ELR (cell line): ENCODE data around the gene CRY2.

Source experiments
- DNase-seq: peaks from one replicate; pipeline ENCODE4 v3.0.0-alpha.2; 2015; ENCODE audit warnings: low read depth

The CRY2 gene

DNA sequence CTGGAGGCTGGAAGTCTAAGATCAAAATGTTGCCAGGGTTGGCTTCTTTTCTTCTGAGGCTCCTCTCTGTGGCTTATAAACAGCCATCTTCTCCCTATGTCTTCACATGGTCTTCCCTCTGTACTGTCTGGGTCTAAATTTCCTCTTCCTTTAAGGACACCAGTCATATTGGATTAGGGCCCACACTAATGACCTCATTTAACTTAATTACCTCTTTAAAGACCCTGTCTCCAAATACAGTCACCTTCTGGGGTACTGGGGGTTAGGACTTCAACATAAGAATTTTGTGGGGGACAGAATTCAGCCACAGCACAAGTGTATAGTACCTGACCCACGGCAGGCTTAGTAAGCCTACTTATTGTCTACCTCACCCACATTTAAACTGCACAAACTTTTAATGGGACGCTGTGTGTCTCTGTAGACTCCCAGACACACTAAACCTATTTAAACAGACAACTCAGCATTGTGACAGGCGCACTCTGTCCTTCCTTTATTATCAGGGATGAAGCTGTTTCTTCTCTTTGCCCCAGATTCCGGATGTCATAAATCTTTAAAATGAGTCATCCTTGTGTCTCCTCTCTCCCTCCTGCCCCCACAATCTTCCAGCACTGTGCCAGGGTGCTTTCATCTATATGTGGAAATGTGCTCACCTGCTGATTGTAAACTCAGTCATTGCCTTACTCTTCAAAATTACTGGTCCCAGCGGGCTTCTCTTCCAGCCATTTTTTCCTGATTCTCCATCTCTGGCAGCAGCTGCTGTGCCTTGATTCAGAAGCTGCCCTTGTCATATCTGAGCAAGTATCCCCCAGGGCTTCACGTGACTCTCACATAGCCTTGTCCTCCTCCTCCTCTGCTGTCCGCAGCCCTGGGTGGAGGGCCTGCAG is 32.8 kb downstream of the CRY2 start:
- peak; percentile 75 for DNase-seq

DNA sequence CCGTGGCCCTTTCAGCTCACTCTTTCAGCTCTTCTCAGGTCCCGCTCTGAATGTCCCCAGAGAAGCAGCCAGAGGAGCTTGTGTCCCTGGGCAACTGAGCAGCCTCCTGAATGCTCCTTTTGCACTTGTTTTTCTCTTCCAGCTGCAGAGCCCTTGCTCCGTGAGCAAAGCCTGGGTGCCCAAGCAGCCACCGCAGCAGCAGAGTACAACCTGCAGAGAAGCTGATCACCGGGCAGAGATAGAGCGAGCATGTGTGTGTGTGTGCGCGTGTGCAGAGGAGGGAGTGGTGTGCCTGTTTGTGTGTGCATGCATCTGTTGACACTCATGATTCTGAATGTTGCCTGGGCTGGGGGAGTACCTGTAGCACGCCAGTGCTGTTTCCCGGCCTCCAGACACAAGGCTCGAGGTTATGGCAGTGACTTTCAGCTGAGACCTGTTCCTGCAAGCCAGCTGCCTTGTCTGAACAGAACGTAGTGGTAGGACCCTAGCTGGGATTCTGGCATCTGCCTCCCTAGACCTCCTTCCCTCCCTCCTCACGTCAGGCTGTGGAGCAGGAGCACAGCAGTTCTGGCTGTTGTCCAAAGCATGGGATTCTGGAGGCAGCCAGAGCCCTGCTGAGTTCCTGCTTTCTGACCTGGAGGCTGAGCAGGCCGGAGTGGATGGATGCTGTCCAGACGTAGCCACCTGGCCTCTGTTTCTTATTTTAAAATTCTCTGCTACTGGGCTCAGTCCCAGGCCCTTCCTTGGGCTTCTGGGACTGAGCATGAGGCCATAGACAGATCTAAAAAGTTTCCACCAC is 33.7 kb downstream of the CRY2 start:
- DNase-seq, result no peak

- DNase-seq, result peak; percentile 12
Measured at GRCh38 chr11:45881708-45882368, 34.6 kb downstream of the CRY2 start.

DNA sequence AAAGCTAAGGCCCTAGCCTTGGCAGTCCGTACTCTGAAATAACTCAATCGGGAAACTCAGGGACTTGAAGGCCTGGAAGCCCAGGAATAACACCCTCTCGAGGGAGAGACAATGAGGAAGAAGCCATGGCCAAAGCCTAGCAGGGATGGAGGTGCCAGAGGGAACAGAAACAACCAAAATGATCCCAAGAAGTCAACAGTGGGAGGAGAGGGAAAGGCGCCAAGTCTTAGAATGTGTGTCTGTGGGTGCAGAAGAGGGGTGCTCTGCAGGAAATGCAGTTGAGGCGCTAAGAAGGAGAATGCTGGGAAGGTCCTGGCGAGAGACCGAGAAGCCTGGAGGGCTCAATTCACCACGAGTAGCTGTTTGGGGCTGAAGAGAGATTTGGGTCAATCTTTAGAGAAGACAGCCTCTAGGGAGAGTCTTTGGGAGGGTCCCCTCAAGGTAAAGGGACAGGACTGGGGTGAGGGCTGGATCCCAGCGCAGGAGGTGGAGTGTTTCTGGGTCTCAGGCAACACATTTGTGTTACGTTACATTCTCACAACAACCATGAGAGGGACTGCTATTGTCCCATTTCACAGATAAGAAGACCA is 37.4 kb downstream of the CRY2 start:
- DNase-seq, result no peak

DNA sequence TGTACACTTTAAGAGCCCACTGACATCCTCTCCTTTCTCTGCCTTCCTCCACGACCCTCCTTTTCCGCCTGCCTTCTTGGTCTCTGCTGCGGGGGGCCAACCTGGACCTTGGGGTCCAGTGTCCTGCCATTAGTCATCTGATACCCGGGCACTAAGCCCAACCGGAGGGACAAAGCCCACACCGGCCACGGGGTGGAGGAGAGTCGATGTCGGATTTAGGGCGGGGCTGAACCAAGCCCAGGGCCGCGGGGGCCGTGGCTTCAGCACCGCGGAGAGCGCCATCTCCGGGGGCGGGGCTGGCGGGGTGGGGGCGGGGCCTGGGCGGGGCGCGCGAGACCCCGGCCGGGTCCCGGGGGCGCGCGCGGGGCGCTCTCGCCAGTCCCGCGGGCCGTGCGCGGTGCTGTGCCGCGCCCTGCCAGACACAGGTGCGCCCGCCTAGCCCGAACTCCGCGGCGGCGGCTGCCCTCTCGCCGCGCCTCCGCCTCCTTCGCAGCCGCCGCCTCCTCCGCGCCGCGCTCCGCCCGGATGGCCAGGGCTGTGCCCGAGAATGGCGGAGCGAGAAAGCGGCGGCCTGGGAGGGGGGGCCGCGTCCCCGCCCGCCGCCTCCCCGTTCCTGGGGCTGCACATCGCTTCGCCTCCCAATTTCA is 38.1 kb downstream of the CRY2 start, which contains the start of gene MAPK8IP1:
TSS of gene MAPK8IP1 (plus strand) at position 378 of the 647 bp plus-strand sequence. CDS start at position 548, 170 bp downstream.
- DNase-seq, result peak; percentile 55

- DNase-seq, result no peak
Measured at GRCh38 chr11:45885921-45886721, 38.8 kb downstream of the CRY2 start.

- DNase-seq, result no peak
Measured at GRCh38 chr11:45886816-45887520, 39.7 kb downstream of the CRY2 start.

DNA sequence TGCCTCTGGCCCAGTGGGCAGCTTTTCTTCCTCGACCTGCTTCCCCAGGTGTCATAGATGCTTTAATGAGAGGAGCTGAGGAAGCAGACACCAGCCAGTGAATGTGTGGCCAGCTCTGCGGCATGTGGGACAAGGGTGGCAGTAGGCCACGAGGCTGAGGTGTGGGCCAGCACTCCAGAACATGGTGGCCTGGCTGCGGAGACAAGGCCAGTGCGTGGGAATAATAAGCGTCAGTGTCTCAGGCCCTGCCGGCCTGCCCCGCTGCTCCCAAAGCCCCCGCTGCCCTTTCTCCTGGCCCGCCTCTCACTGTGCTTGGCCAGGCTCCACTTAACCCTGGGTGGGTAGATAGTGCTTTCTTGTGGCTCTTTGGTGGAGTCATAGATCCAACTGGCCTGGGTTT is 40.3 kb downstream of the CRY2 start:
- DNase-seq, result no peak

GRCh38 chr11:45889555-45889954 is 42.3 kb downstream of the CRY2 start:
- DNase-seq, result no peak

DNA sequence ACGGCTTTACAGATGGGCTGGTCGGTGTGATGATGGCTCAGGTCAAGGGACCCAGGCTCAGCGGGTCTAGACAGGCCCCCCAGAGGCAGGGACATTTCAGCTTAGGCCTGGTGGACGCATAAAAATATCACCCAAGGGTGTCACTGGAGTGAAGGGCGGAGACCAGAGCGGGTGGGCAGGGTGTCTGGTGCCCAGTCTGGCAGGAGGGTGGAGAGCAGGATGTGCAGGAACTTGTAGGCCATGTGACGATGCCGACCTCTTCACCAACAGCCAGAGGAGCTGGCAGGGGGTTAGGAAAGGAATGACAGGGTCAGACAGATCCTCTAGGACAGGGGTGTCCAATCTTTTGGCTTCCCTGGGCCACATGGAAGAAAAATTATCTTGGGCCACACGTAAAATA is 42.7 kb downstream of the CRY2 start:
- no peak for DNase-seq

- no peak for DNase-seq
Measured at GRCh38 chr11:45890886-45891550, 43.7 kb downstream of the CRY2 start.

GRCh38 chr11:45892856-45893255 is 45.6 kb downstream of the CRY2 start:
- DNase-seq, result no peak

DNA sequence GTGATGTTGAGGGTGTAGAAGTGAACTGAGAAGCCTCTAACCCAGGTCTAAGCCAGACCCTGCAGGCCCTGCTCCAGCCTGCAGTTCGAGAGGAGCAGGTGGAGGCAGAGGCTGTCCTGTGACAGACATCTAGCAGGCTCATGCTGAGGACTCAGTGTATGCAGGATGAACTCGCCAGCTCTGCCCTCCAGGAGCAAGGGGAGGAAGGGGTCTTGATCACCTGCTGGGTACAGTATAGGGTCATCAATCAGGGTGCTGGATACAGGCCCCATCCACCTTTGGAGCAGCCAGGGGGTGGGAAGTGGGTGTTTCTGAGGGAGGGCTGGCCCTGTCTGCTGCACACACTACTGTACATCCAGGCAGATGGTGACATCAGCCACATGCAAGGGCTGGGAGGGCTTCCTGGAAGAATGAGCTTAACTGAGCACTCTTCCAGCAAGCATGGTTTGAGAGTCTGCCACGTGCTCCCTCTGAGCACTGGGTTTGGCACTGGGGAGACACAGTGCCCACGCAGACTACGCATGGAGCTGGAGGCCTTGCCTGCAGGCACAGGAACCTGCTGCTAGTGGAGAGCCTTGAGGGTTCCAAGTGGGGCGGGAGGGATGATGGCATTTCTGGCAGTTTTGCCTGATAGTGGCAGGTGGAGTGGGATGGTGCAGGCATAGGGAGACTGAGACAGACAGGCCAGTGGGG is 47.4 kb downstream of the CRY2 start:
- DNase-seq, result no peak

DNA sequence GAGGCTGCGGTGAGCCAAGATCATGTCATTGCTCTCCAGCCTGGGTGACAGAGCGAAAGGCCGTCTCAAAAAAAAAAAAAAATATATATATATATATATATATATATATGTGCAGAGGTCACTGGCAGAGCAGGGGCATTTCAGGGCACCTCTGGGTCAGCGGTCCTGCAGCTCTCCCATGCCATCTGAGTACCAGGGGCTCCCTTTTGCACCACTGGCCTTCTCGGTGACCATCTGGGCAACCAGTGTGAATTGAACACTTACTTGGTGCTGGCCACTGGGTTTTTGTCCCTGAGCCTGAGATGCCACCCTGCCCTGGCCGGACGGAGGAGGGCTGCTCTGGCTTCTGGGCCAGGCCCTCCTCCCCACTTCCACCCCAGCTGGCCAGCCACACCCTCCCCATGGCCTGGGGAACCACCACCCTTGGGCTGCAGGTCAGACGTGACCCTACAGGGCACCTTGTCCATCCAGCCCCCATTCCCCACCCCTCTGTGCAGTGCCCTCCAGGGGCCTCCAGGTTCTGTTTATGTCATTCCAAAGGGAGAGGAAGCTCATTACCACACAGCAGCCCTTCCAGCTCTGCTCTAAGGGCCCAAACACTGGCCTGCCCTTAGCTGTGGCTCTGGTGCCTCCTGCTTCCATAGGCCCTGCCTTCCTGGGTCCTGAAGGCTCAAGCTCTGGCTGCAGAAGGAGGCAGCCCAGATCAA is 48.4 kb downstream of the CRY2 start:
- DNase-seq, result no peak

- no peak for DNase-seq
Measured at GRCh38 chr11:45896422-45896984, 49.2 kb downstream of the CRY2 start.

DNA sequence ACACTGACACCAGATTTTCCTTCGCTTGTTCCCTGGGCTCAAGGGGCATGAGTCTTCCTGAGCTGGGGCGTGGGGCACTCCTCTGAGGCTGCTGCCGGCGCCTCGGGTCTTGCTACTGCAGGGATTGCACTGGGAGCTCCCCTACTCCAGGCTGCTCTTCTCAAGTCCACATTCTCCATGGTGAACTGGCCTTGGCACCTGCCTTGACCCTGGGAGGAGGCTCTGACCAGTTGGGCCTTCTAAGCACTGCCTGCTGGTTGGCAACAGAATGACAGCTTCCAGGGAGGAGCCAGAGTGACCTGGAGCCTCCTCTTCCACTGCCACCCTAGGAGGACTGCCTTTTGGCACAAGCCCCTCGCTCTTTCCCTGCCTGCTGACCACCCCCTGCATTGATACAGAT is 50.3 kb downstream of the CRY2 start:
- peak; percentile 19 for DNase-seq

DNA sequence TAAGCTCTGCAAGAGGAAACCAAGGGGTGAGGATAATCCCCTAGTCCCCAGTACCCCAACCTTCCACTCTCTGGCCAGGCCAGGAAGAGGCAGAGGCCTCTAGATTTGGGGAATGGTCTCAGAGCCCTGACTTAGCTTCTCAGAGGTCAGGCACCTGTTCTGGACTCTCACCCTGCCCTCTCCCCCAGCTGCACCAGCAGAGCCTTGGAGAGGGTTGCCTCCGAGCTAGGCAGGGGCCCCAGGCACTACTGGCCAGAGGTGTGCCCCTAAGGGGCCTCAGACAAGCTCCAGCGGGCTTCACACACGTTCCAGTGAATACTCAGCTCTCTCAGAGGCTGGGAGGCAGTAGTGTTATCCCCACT is 51.8 kb downstream of the CRY2 start:
- DNase-seq, result no peak
